Stimulated activated CD4-positive, alpha-beta T cell treated with anti-CD3 and anti-CD28 coated beads, Interleukin-4, amount 100 ng/mL, for 4 hours (primary cell): ENCODE measurements around the gene KDM3B.
A peak's percentile ranks its signal among the peaks of the same experiment; 100 is the strongest.

Experiments
- DNase-seq, 2 experiments: peaks; one replicate each; pipeline ENCODE4 v3.0.0-alpha.2; 2020

KDM3B gene

GRCh38 chr5:138408023-138408422 lies 55.5 kb downstream of the KDM3B start:
- DNase-seq = no peak

- peak in 1 of 2 experiments; percentile 9 for DNase-seq
Measured at GRCh38 chr5:138410996-138411640, 58.6 kb downstream of the KDM3B start.

- no peak for DNase-seq
Measured at GRCh38 chr5:138418444-138418843, 66.0 kb downstream of the KDM3B start.

- no peak for DNase-seq
Measured at GRCh38 chr5:138425079-138425478, 72.6 kb downstream of the KDM3B start.

GRCh38 chr5:138435943-138436342 lies 83.5 kb downstream of the KDM3B start:
- no peak for DNase-seq

GRCh38 chr5:138438003-138438723 lies 85.7 kb downstream of the KDM3B start:
- DNase-seq = no peak

- peak; percentile 62 to 67 for DNase-seq
Measured at GRCh38 chr5:138438724-138439476, 86.4 kb downstream of the KDM3B start, which contains the start of gene REEP2. TSS of gene REEP2 (plus strand) at chr5:138439057. CDS start at chr5:138439209, 152 bp downstream.

GRCh38 chr5:138439477-138440158 lies 87.1 kb downstream of the KDM3B start:
- no peak for DNase-seq

- DNase-seq = no peak
Measured at GRCh38 chr5:138440159-138441073, 87.9 kb downstream of the KDM3B start.

- DNase-seq = no peak
Measured at GRCh38 chr5:138441221-138441620, 88.7 kb downstream of the KDM3B start.

GRCh38 chr5:138444078-138444773 lies 91.7 kb downstream of the KDM3B start:
- no peak for DNase-seq

- DNase-seq = no peak
Measured at GRCh38 chr5:138444774-138445546, 92.5 kb downstream of the KDM3B start.

GRCh38 chr5:138445547-138446271 lies 93.2 kb downstream of the KDM3B start:
- DNase-seq = no peak

- DNase-seq = no peak
Measured at GRCh38 chr5:138448070-138448469, 95.6 kb downstream of the KDM3B start.

- DNase-seq = no peak
Measured at GRCh38 chr5:138448481-138449398, 96.3 kb downstream of the KDM3B start.

- peak; percentile 63 to 81 for DNase-seq
Measured at GRCh38 chr5:138449501-138450239, 97.2 kb downstream of the KDM3B start.

- DNase-seq = no peak
Measured at GRCh38 chr5:138450971-138451370, 98.5 kb downstream of the KDM3B start.

GRCh38 chr5:138452720-138453119 lies 100.2 kb downstream of the KDM3B start:
- DNase-seq = no peak
